ENCODE measurements around the gene TRIM75.

- TF ChIP-seq POLR2AphosphoS5 (IDR thresholded peaks at IDR 0.05; ENCODE audit: insufficient read depth in 1 of 2, low read depth in 1 of 2) (no peak), CTCF (IDR thresholded peaks at IDR 0.05) (no peak), POLR2A (IDR thresholded peaks at IDR 0.05) (no peak)
Observed at GRCh38 chr4:165085946-165086345, 32.3 kb downstream of the TRIM75 start.
